ENCODE data around the gene MYH16.
"Not testable (repeated sequence)": the region's sequence is repeated elsewhere in the genome, so short reads cannot be mapped to it uniquely, and the experiment has no call there.

Gene MYH16

DNA sequence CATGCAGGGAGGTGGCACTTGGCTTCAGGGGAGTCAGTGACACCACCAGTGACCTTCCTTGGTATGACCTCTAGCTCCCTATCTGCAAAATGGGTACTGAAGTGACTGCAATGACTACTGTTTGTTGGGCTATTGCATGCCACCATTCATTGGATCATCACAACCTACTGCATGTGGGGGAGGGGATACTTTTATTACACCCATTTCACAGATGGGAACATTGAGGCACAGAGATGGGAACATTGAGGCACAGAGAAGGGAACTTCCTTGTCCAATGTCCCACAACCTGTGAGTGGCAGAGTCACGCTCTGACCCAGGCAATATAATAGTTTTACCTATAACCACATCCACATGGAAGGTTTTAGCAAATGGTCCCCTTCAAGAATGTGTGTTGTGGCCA is 12.2 kb upstream of the MYH16 start:
- no peak for DNase-seq (ENCODE audit: low spot score)

GRCh38 chr7:99261646-99262045 is 11.0 kb upstream of the MYH16 start:
- DNase-seq (ENCODE audit: low spot score): no peak
- TF ChIP-seq, protein P1, sequence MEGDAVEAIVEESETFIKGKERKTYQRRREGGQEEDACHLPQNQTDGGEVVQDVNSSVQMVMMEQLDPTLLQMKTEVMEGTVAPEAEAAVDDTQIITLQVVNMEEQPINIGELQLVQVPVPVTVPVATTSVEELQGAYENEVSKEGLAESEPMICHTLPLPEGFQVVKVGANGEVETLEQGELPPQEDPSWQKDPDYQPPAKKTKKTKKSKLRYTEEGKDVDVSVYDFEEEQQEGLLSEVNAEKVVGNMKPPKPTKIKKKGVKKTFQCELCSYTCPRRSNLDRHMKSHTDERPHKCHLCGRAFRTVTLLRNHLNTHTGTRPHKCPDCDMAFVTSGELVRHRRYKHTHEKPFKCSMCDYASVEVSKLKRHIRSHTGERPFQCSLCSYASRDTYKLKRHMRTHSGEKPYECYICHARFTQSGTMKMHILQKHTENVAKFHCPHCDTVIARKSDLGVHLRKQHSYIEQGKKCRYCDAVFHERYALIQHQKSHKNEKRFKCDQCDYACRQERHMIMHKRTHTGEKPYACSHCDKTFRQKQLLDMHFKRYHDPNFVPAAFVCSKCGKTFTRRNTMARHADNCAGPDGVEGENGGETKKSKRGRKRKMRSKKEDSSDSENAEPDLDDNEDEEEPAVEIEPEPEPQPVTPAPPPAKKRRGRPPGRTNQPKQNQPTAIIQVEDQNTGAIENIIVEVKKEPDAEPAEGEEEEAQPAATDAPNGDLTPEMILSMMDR (IDR thresholded peaks at IDR 0.05; ENCODE audit: extremely low read depth, missing control alignments): no peak

More for the DNA sequence above, 12.2 kb upstream of the MYH16 start:
- TF ChIP-seq, protein P1 (IDR thresholded peaks at IDR 0.05; ENCODE audit: extremely low read depth, missing control alignments): no peak

- TF ChIP-seq, protein P1 (IDR thresholded peaks at IDR 0.05; ENCODE audit: extremely low read depth, missing control alignments): no peak
- no peak for DNase-seq (ENCODE audit: low spot score)
These were observed 6.7 kb upstream of the MYH16 start for GRCh38 chr7:99265848-99266480.

GRCh38 chr7:99267481-99267840 is 5.2 kb upstream of the MYH16 start:
- TF ChIP-seq, protein P1 (IDR thresholded peaks at IDR 0.05; ENCODE audit: extremely low read depth, missing control alignments): no peak
- no peak for DNase-seq (ENCODE audit: low spot score)

- TF ChIP-seq, protein P1 (IDR thresholded peaks at IDR 0.05; ENCODE audit: extremely low read depth, missing control alignments): no peak
- DNase-seq (ENCODE audit: low spot score): no peak
These were observed 4.6 kb upstream of the MYH16 start for GRCh38 chr7:99267841-99268576.

DNA sequence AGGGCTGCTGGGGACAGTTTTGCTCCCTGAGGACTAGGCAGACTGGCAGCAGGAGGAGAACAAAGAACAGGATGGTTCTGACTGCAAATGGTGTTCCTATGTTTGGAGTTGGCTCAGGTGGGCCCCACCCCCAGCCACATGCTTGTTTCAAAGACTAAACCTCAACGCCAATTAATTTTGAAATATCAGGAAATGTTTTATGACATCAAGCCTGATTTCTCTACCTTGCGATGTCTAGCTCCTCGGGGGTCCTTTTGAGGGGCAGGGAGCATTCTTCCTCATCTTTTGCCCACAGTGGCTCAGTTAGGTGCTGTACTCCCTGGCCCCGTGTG is 4.1 kb upstream of the MYH16 start:
- TF ChIP-seq, protein P1 (IDR thresholded peaks at IDR 0.05; ENCODE audit: extremely low read depth, missing control alignments): no peak
- no peak for DNase-seq (ENCODE audit: low spot score)

- no peak for DNase-seq (ENCODE audit: low spot score)
- TF ChIP-seq, protein P1 (IDR thresholded peaks at IDR 0.05; ENCODE audit: extremely low read depth, missing control alignments): no peak
These were observed 1.9 kb upstream of the MYH16 start for GRCh38 chr7:99270702-99271101.

DNA sequence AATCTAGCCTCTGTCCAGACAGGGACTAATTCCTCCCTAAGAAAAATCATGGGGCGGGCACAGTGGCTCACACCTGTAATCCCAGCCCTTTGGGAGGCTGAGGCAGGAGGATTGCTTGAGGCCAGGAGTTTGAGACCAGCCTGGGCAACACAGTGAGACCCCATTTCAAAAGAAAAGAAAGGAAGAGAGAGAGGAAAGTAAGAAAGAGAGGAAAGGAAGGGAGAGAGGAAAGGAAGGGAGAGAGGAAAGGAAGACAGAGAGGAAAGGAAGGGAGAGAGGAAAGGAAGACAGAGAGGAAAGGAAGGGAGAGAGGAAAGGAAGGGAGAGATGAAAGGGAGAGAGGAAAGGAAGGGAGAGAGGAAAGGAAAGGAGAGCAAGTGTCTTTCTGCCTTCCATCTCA is 922 bp downstream of the MYH16 start:
- DNase-seq (ENCODE audit: low spot score): not testable (repeated sequence)

DNA sequence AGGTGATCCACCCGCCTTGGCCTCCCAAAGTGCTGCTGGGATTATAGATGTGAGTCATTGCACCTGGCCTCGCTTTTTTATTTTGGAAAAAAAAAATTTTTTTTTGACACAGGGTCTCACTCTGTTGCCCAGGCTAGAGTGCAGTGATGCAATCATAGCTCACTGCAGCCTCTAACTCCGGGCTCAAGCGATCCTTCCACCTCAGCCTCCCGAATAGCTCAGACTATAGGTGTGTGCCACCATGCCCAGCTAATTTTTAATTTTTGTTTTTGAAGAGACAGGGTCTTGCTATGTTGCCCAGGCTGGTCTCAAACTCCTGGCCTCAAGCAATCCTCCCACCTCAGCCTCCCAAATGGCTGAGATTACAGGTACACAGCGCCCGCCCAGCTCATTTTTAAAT is 2.3 kb downstream of the MYH16 start:
- DNase-seq (ENCODE audit: low spot score): not testable (repeated sequence)
